Measurements from ENCODE around the gene CDHR3. TPM values are rescaled to one million over a fixed set of nuclear protein-coding genes. Genes with fewer than 3 reads are reported as not detected.

CDHR3 gene
- polyA plus RNA-seq, 1 donor from 2014 or later = 2.9 TPM

- Histone ChIP-seq H2AFZ (ENCODE audit: low read depth, low read length) (no peak overlapping the region), H3K9ac (ENCODE audit: low read length) (no peak overlapping the region), H3K4me2 (ENCODE audit: low read length) (no peak overlapping the region), H3K27ac (ENCODE audit: low read length) (no peak overlapping the region), H3F3A (ENCODE audit: insufficient read depth, low read length, poor library complexity, severe bottlenecking) (no peaks in the 10 kb centered on the region), H3K4me3 (ENCODE audit: low read length) (no peak overlapping the region), H3K27me3 (ENCODE audit: insufficient read depth, low read depth, low read length) (no peaks in the 10 kb centered on the region), H3K36me3 (ENCODE audit: insufficient read depth, low read length) (no peaks in the 10 kb centered on the region), H4K20me1 (ENCODE audit: insufficient read depth) (no peaks in the 10 kb centered on the region), H3K79me2 (replicated peaks; ENCODE audit: insufficient read depth, low read length) (no peaks in the 10 kb centered on the region), H3K9me2 (ENCODE audit: insufficient read depth, low read length) (no peaks in the 10 kb centered on the region), H3K9me3 (ENCODE audit: low read length) (no peaks in the 10 kb centered on the region)
- TF ChIP-seq EZH2 (IDR thresholded peaks at IDR 0.05; ENCODE audit: borderline replicate concordance, insufficient read depth, low read length, poor library complexity, severe bottlenecking) = no peak
- TF ChIP-seq RAD21 (conservative IDR thresholded peaks at IDR 0.05) = no peak
- TF ChIP-seq SMC3 (conservative IDR thresholded peaks at IDR 0.05; ENCODE audit: poor library complexity) = no peak
- no peak for TF ChIP-seq EP300 (conservative IDR thresholded peaks at IDR 0.05; ENCODE audit: poor library complexity, severe bottlenecking)
- TF ChIP-seq MXI1 (conservative IDR thresholded peaks at IDR 0.05; ENCODE audit: poor library complexity, severe bottlenecking) = no peak
- TF ChIP-seq, protein P1, sequence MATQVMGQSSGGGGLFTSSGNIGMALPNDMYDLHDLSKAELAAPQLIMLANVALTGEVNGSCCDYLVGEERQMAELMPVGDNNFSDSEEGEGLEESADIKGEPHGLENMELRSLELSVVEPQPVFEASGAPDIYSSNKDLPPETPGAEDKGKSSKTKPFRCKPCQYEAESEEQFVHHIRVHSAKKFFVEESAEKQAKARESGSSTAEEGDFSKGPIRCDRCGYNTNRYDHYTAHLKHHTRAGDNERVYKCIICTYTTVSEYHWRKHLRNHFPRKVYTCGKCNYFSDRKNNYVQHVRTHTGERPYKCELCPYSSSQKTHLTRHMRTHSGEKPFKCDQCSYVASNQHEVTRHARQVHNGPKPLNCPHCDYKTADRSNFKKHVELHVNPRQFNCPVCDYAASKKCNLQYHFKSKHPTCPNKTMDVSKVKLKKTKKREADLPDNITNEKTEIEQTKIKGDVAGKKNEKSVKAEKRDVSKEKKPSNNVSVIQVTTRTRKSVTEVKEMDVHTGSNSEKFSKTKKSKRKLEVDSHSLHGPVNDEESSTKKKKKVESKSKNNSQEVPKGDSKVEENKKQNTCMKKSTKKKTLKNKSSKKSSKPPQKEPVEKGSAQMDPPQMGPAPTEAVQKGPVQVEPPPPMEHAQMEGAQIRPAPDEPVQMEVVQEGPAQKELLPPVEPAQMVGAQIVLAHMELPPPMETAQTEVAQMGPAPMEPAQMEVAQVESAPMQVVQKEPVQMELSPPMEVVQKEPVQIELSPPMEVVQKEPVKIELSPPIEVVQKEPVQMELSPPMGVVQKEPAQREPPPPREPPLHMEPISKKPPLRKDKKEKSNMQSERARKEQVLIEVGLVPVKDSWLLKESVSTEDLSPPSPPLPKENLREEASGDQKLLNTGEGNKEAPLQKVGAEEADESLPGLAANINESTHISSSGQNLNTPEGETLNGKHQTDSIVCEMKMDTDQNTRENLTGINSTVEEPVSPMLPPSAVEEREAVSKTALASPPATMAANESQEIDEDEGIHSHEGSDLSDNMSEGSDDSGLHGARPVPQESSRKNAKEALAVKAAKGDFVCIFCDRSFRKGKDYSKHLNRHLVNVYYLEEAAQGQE (IDR thresholded peaks at IDR 0.05; ENCODE audit: borderline replicate concordance) = no peak
- no peak for TF ChIP-seq POLR2AphosphoS5 (IDR thresholded peaks at IDR 0.05)
- no peak for TF ChIP-seq TAF1 (IDR thresholded peaks at IDR 0.05; ENCODE audit: low read depth)
- TF ChIP-seq, protein P2, sequence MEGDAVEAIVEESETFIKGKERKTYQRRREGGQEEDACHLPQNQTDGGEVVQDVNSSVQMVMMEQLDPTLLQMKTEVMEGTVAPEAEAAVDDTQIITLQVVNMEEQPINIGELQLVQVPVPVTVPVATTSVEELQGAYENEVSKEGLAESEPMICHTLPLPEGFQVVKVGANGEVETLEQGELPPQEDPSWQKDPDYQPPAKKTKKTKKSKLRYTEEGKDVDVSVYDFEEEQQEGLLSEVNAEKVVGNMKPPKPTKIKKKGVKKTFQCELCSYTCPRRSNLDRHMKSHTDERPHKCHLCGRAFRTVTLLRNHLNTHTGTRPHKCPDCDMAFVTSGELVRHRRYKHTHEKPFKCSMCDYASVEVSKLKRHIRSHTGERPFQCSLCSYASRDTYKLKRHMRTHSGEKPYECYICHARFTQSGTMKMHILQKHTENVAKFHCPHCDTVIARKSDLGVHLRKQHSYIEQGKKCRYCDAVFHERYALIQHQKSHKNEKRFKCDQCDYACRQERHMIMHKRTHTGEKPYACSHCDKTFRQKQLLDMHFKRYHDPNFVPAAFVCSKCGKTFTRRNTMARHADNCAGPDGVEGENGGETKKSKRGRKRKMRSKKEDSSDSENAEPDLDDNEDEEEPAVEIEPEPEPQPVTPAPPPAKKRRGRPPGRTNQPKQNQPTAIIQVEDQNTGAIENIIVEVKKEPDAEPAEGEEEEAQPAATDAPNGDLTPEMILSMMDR (IDR thresholded peaks at IDR 0.05; ENCODE audit: poor library complexity, severe bottlenecking) = no peak
Observed at GRCh38 chr7:106047184-106047583, 84.1 kb downstream of the CDHR3 start.

- TF ChIP-seq MXI1 (conservative IDR thresholded peaks at IDR 0.05; ENCODE audit: poor library complexity, severe bottlenecking) (no peak), POLR2AphosphoS5 (IDR thresholded peaks at IDR 0.05) (no peak), SMC3 (conservative IDR thresholded peaks at IDR 0.05; ENCODE audit: poor library complexity) (no peak), EZH2 (IDR thresholded peaks at IDR 0.05; ENCODE audit: borderline replicate concordance, insufficient read depth, low read length, poor library complexity, severe bottlenecking) (no peak), EP300 (conservative IDR thresholded peaks at IDR 0.05; ENCODE audit: poor library complexity, severe bottlenecking) (no peak), RAD21 (conservative IDR thresholded peaks at IDR 0.05) (no peak), TAF1 (IDR thresholded peaks at IDR 0.05; ENCODE audit: low read depth) (no peak)
- TF ChIP-seq, protein P2 (IDR thresholded peaks at IDR 0.05; ENCODE audit: poor library complexity, severe bottlenecking) = no peak
- TF ChIP-seq, protein P1 (IDR thresholded peaks at IDR 0.05; ENCODE audit: borderline replicate concordance) = no peak
- Histone ChIP-seq H3K36me3 (ENCODE audit: insufficient read depth, low read length) (no peaks in the 10 kb centered on the region), H3K27ac (ENCODE audit: low read length) (no peak overlapping the region), H3K79me2 (replicated peaks; ENCODE audit: insufficient read depth, low read length) (no peaks in the 10 kb centered on the region), H3K4me3 (ENCODE audit: low read length) (no peak overlapping the region), H3F3A (ENCODE audit: insufficient read depth, low read length, poor library complexity, severe bottlenecking) (no peaks in the 10 kb centered on the region), H3K9ac (ENCODE audit: low read length) (no peak overlapping the region), H3K4me2 (ENCODE audit: low read length) (no peak overlapping the region), H4K20me1 (ENCODE audit: insufficient read depth) (no peaks in the 10 kb centered on the region), H3K9me3 (ENCODE audit: low read length) (no peaks in the 10 kb centered on the region), H2AFZ (ENCODE audit: low read depth, low read length) (no peak overlapping the region), H3K27me3 (ENCODE audit: insufficient read depth, low read depth, low read length) (no peaks in the 10 kb centered on the region), H3K9me2 (ENCODE audit: insufficient read depth, low read length) (no peaks in the 10 kb centered on the region)
Observed at GRCh38 chr7:106047818-106048705, 85.0 kb downstream of the CDHR3 start.
